SKM-1 (cell line): Measurements from ENCODE around the gene CSMD2.

ENCODE experiments used
- DNase-seq: peaks from one replicate; lab custom pipeline; 2025; ENCODE audit not compliant: unreplicated experiment; lab: John Stamatoyannopoulos, UW

Gene CSMD2

GRCh38 chr1:33470495-33471012 is 694.5 kb downstream of the CSMD2 start:
- DNase-seq = peak; percentile 76

GRCh38 chr1:33469691-33470090 is 695.3 kb downstream of the CSMD2 start:
- no peak for DNase-seq

- DNase-seq = no peak
Observed at GRCh38 chr1:33468967-33469366, 696.1 kb downstream of the CSMD2 start.

GRCh38 chr1:33468531-33468930 is 696.5 kb downstream of the CSMD2 start:
- DNase-seq = no peak

- no peak for DNase-seq
Observed at GRCh38 chr1:33468011-33468410, 697.0 kb downstream of the CSMD2 start.

GRCh38 chr1:33466159-33466558 is 698.9 kb downstream of the CSMD2 start:
- DNase-seq = no peak

GRCh38 chr1:33465316-33465715 is 699.7 kb downstream of the CSMD2 start:
- no peak for DNase-seq

- no peak for DNase-seq
Observed at GRCh38 chr1:33464552-33464951, 700.5 kb downstream of the CSMD2 start.
